DOHH2 (cell line): ENCODE results near the gene PLXNA2.

Experiments
- H3F3A ChIP-seq: fragments of 200-600 bp; sonication (generic), shearing (Covaris generic); 2 replicates; pipeline ENCODE4 v1.6.0; 2016; ENCODE audit warnings: antibody characterized with exemption, mild to moderate bottlenecking; ENCODE audit not compliant: control insufficient read depth, insufficient read depth
- H3K27ac ChIP-seq: fragments of 200-600 bp; sonication (generic); 2 replicates; pipeline ENCODE4 v1.5.1; 2014; ENCODE audit warnings: low read depth, mild to moderate bottlenecking, low read length, moderate library complexity
- H3K27me3 ChIP-seq: fragments of 200-600 bp; sonication (generic); 2 replicates; pipeline ENCODE4 v1.6.1; 2014; ENCODE audit warnings: mild to moderate bottlenecking, low read length, mixed read lengths; ENCODE audit not compliant: control insufficient read depth
- H3K36me3 ChIP-seq: fragments of 200-600 bp; sonication (generic); 2 replicates; pipeline ENCODE4 v1.6.1; 2014; ENCODE audit warnings: mild to moderate bottlenecking, low read length, moderate library complexity, mixed read lengths; ENCODE audit not compliant: control insufficient read depth
- H3K4me1 ChIP-seq: fragments of 200-600 bp; sonication (generic); 2 replicates; pipeline ENCODE4 v1.6.1; 2014; ENCODE audit warnings: mild to moderate bottlenecking, low read length, mixed read lengths; ENCODE audit not compliant: control insufficient read depth
- H3K4me2 ChIP-seq: fragments of 200-600 bp; sonication (generic); 2 replicates; pipeline ENCODE4 v1.6.0; 2014; ENCODE audit warnings: mild to moderate bottlenecking, low read length, moderate library complexity
- H3K4me3 ChIP-seq: fragments of 200-600 bp; sonication (generic); 2 replicates; pipeline ENCODE4 v1.5.1; 2014; ENCODE audit warnings: mild to moderate bottlenecking, low read length, mixed read lengths
- H3K79me2 ChIP-seq: fragments of 200-600 bp; sonication (generic); 2 replicates; pipeline ENCODE4 v1.6.1; 2014; ENCODE audit warnings: mild to moderate bottlenecking, low read length, mixed read lengths; ENCODE audit not compliant: control insufficient read depth
- H3K9me2 ChIP-seq: fragments of 200-600 bp; sonication (generic); replicated peaks from 2 replicates; pipeline ENCODE4 v1.6.1; 2014; ENCODE audit warnings: mild to moderate bottlenecking, low read length, mixed read lengths; ENCODE audit not compliant: control insufficient read depth
- H3K9me3 ChIP-seq: fragments of 200-600 bp; sonication (generic); 2 replicates; pipeline ENCODE4 v1.6.1; 2014; ENCODE audit warnings: antibody characterized with exemption, low read length, mixed read lengths; ENCODE audit not compliant: control insufficient read depth, insufficient read depth
- H4K20me1 ChIP-seq: fragments of 200-600 bp; sonication (generic); 2 replicates; pipeline ENCODE4 v1.6.0; 2014; ENCODE audit warnings: low read depth, mild to moderate bottlenecking, antibody characterized with exemption, low read length, moderate library complexity; ENCODE audit not compliant: control insufficient read depth, insufficient read depth
- CTCF ChIP-seq: fragments of 200-600 bp; sonication (generic); IDR thresholded peaks from one replicate; pipeline ENCODE4 v1.5.1; 2014; ENCODE audit warnings: antibody characterized with exemption, mild to moderate bottlenecking, low read depth, low read length; ENCODE audit not compliant: poor library complexity, severe bottlenecking
- EZH2phosphoT487 ChIP-seq: fragments of 200-600 bp; sonication (generic); IDR thresholded peaks from 2 replicates; pipeline ENCODE4 v1.6.1; 2017; ENCODE audit warnings: borderline replicate concordance, mild to moderate bottlenecking, antibody characterized with exemption, low read length, moderate library complexity, mixed read lengths

Gene PLXNA2

GRCh38 chr1:208074353-208074752, 169.8 kb downstream of the PLXNA2 start:
- no peaks in the 10 kb centered on the region for H4K20me1 ChIP-seq
- no peaks in the 10 kb centered on the region for H3K36me3 ChIP-seq
- H3K4me3 ChIP-seq = no peak overlapping the region
- no peaks in the 10 kb centered on the region for H3K27me3 ChIP-seq
- H3K4me1 ChIP-seq = no peaks in the 10 kb centered on the region
- H3K9me2 ChIP-seq = no peaks in the 10 kb centered on the region
- no peak overlapping the region for H3K4me2 ChIP-seq
- no peaks in the 10 kb centered on the region for H3K79me2 ChIP-seq
- TF ChIP-seq CTCF (no peak), EZH2phosphoT487 (no peak)
- no peaks in the 10 kb centered on the region for H3K9me3 ChIP-seq
- no peak overlapping the region for H3K27ac ChIP-seq
- H3F3A ChIP-seq = no peaks in the 10 kb centered on the region

GRCh38 chr1:208071435-208072031, 172.7 kb downstream of the PLXNA2 start:
- no peaks in the 10 kb centered on the region for H4K20me1 ChIP-seq
- H3K4me2 ChIP-seq = no peak overlapping the region
- no peaks in the 10 kb centered on the region for H3K79me2 ChIP-seq
- no peaks in the 10 kb centered on the region for H3K9me3 ChIP-seq
- TF ChIP-seq EZH2phosphoT487 = no peak
- no peak for TF ChIP-seq CTCF
- no peak overlapping the region for H3K27ac ChIP-seq
- H3K9me2 ChIP-seq = no peaks in the 10 kb centered on the region
- no peaks in the 10 kb centered on the region for H3K27me3 ChIP-seq
- no peaks in the 10 kb centered on the region for H3F3A ChIP-seq
- no peaks in the 10 kb centered on the region for H3K4me1 ChIP-seq
- no peaks in the 10 kb centered on the region for H3K36me3 ChIP-seq
- H3K4me3 ChIP-seq = no peak overlapping the region

GRCh38 chr1:208069908-208070307, 174.3 kb downstream of the PLXNA2 start:
- no peaks in the 10 kb centered on the region for H4K20me1 ChIP-seq
- H3K4me3 ChIP-seq = no peak overlapping the region
- no peaks in the 10 kb centered on the region for H3K9me3 ChIP-seq
- no peak overlapping the region for H3K4me2 ChIP-seq
- H3K9me2 ChIP-seq = no peaks in the 10 kb centered on the region
- H3K79me2 ChIP-seq = no peaks in the 10 kb centered on the region
- no peaks in the 10 kb centered on the region for H3K27me3 ChIP-seq
- no peak for TF ChIP-seq CTCF
- no peak for TF ChIP-seq EZH2phosphoT487
- no peaks in the 10 kb centered on the region for H3K36me3 ChIP-seq
- no peaks in the 10 kb centered on the region for H3K4me1 ChIP-seq
- H3F3A ChIP-seq = no peaks in the 10 kb centered on the region
- H3K27ac ChIP-seq = no peak overlapping the region

- Histone ChIP-seq H3K9me2 (no peaks in the 10 kb centered on the region), H3K4me1 (no peaks in the 10 kb centered on the region), H3K4me3 (no peak overlapping the region), H3K27me3 (no peaks in the 10 kb centered on the region), H3K9me3 (no peaks in the 10 kb centered on the region), H3K36me3 (no peaks in the 10 kb centered on the region), H3F3A (no peaks in the 10 kb centered on the region), H4K20me1 (no peaks in the 10 kb centered on the region), H3K4me2 (no peak overlapping the region), H3K79me2 (no peaks in the 10 kb centered on the region), H3K27ac (no peak overlapping the region)
- TF ChIP-seq CTCF = no peak
- TF ChIP-seq EZH2phosphoT487 = no peak
These were observed 174.9 kb downstream of the PLXNA2 start for GRCh38 chr1:208069317-208069716.
